HG03432 (cell line): Measurements from ENCODE around the gene FAM149A.

Experiments used
- ATAC-seq: cut with Tn5 transposase; IDR thresholded peaks from one replicate; pipeline ENCODE4 v1.9.1; 2021; ENCODE audit warnings: mild to moderate bottlenecking, moderate library complexity; ENCODE audit not compliant: unreplicated experiment

The FAM149A gene

GRCh38 chr4:186200516-186200915 is 96.0 kb downstream of the FAM149A start:
- no peak for ATAC-seq

DNA sequence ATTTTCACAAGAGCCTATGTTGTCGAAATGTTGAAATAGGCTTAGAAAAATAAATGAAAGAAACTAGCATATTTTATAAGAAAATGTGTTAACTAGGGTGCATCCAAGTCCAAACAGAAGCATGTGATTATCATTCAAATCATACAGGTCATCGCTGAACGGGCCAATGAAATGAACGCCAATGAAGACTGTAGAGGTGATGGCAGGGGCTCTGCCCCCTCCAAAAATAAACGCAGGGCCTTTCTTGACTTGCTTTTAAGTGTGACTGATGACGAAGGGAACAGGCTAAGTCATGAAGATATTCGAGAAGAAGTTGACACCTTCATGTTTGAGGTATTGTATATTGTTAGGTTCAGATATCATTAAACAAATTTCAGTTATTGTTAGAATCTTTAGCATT is 96.5 kb downstream of the FAM149A start:
- no peak for ATAC-seq

DNA sequence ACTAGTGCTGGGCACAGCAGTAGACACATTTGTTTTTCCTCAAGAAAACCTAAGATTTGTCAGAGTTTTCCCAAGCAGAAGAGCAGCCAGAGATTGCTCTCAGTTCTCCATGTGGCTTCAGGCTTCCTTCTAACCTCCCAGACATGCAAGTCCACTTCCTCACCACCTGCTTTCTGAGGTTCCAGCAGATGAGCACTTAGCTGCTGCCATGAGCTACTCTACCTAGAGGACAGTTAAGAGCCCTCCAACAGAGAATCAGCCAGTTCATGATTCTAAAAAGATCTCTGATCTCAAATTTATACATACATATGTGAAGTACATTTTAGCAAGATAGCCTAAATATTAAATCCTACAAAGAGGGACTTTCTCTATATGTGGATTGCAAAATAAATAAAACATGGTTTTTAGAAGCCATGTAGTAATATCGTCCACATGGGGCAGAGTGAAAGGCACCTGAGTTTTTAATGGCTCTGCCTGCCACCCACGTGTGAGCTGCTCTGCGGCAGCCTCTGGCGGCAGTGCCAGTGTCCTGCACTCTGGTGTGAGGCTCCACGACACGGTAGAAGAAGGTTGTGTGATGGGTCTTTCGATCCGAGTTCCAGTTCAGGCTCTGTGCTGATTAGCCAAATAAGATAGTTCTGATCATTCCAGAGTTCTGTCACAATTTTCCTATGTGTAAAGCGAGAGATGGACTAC is 97.2 kb downstream of the FAM149A start:
- ATAC-seq, result peak; percentile 98

DNA sequence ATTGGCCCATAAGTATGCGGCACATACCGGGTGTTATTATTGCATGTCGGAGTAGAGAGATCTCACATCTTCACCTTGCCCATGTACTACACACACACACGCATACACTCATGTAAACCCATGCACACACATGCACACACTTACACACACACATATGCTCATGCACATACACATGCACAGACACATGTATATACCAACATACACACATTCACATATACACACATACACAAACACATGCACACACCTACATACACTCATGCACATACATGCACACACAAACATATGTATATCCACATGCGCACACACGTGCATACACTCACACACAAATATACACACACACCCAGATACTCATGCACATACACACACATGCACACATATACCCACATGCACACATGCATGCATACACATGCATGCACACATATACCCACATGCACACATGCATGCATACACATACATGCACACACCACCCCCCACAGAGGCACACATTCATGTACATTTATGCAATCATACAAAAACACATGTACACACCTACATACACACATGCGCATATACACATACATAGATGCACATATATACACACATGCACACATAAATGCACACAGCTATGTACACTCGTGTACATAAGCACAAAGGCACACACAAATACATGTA is 98.1 kb downstream of the FAM149A start:
- ATAC-seq, result no peak

GRCh38 chr4:186203406-186203805 is 98.9 kb downstream of the FAM149A start:
- no peak for ATAC-seq

GRCh38 chr4:186204103-186204559 is 99.6 kb downstream of the FAM149A start:
- ATAC-seq, result no peak

- ATAC-seq, result no peak
Measured at GRCh38 chr4:186204686-186205085, 100.2 kb downstream of the FAM149A start.

DNA sequence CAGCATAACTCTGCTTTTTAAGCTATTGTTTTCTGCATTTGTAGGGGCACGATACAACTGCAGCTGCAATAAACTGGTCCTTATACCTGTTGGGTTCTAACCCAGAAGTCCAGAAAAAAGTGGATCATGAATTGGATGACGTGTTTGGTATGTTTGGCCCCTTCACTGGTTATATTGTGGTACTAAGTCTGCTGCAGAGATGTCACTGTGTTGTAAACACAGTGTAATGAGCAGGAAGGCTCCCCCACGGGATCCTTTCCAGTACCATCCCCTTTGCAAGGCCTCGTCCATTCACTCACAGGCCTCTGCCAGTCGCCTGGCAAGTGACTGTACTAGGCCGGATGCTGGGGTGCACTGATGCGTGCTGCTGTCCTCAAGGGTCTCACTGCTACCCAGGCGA is 100.7 kb downstream of the FAM149A start:
- ATAC-seq, result no peak

DNA sequence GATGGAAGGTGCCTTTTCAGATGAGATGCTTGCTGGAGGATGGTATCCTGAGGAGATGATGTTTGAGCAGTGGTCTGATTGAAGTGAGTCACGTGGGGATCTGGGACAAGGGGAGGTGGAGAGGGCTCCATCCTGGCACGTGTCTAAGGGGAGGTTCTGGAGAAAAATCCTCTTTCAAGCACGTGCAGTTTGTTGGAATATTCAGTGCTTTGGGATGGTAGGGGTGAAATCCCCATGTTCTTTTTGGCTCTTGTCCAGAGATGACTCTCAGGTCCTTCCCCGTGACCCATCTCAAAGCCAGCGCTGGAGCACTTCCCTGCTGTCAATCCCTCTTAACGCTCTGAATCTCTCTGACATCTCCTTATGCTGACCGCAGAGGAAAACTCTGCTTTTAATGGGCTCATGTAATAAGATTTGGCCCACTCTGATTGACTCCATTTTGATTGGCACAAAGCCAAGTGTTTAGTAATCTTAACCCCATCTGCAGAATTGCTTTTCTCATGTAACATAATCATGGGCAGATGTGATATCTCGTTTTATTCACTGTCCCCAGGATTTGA is 112.0 kb downstream of the FAM149A start:
- ATAC-seq, result no peak

- no peak for ATAC-seq
Measured at GRCh38 chr4:186217733-186218293, 113.3 kb downstream of the FAM149A start.

DNA sequence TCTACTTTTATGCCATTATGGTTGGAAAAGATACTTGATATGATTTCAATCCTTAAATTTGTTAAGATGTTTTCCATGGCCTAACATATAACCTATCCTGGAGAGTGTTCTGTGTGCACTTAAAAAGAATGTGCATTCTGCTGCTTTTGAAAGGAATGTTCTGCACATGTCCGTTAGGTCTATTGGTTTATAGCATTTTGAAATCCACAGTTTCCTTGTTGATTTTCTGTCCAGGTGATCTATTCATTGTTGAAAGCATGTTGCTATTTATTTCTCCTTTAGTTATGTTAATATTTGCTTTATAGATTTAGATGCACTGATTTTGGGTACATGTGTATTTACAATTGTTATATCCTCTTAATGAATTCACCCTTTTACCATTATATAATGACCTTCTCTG is 117.1 kb downstream of the FAM149A start:
- ATAC-seq, result no peak
